Cardiac fibroblast (primary cell): ENCODE results near the gene C16orf86.

Source experiments
- DNase-seq, 2 donors: peaks; one replicate each; pipeline versions ENCODE4 v3.0.0 to v3.0.0-alpha.2; 2010; ENCODE audit warnings: low read depth in 2 of 2
- H3K4me3 ChIP-seq, 2 donors: replicated peaks in 1 of 2; 1 replicate in 1 of 2; 2 replicates in 1 of 2; pipeline ENCODE4 v1.5.1; 2011; ENCODE audit warnings: low read depth in 2 of 2, low read length in 2 of 2, mild to moderate bottlenecking in 2 of 2, moderate library complexity in 1 of 2
- CTCF ChIP-seq: IDR thresholded peaks from one replicate; pipeline ENCODE4 v1.5.1; 2011; ENCODE audit warnings: low read depth, mild to moderate bottlenecking, low read length, inconsistent platforms

The C16orf86 gene

GRCh38 chr16:67673712-67674580 is 7.3 kb downstream of the C16orf86 start:
- TF ChIP-seq CTCF = no peak
- peak; percentile 39 to 88 for DNase-seq
- H3K4me3 ChIP-seq = no peak overlapping the region

- no peak for DNase-seq
- no peak overlapping the region for H3K4me3 ChIP-seq
- TF ChIP-seq CTCF = no peak
Observed at GRCh38 chr16:67674851-67675578, 8.4 kb downstream of the C16orf86 start.

- no peak overlapping the region for H3K4me3 ChIP-seq
- TF ChIP-seq CTCF = no peak
- no peak for DNase-seq
Observed at GRCh38 chr16:67675579-67675935, 8.9 kb downstream of the C16orf86 start.

- H3K4me3 ChIP-seq = no peak overlapping the region
- no peak for DNase-seq
- no peak for TF ChIP-seq CTCF
Observed at GRCh38 chr16:67675999-67676398, 9.4 kb downstream of the C16orf86 start.

GRCh38 chr16:67676516-67676915 is 9.9 kb downstream of the C16orf86 start:
- no peak for TF ChIP-seq CTCF
- no peak overlapping the region for H3K4me3 ChIP-seq
- no peak for DNase-seq

- DNase-seq = no peak
- H3K4me3 ChIP-seq = no peak overlapping the region
- no peak for TF ChIP-seq CTCF
Observed at GRCh38 chr16:67676939-67677338, 10.3 kb downstream of the C16orf86 start.
